ENCODE results near the gene EIF4ENIF1. TPM values are rescaled to one million over a fixed set of nuclear protein-coding genes. Genes with fewer than 3 reads are reported as not detected.
A peak's percentile ranks its signal among the peaks of the same experiment; 100 is the strongest.

The EIF4ENIF1 gene
- total RNA-seq, 1 experiment from 2014 or later, result 36.3 TPM

GRCh38 chr22:31400023-31400397, 89.6 kb downstream of the EIF4ENIF1 start:
- H2BK12ac ChIP-seq (ENCODE audit: insufficient read length, low read depth, low read length), result no peak overlapping the region
- H3K4me3 Mint-ChIP-seq, result peak overlapping the region; percentile 95 to 99
- peaks cover 9% of the 10 kb centered on the region; the same call in 1 of the 2 replicates for H3K79me2 ChIP-seq (ENCODE audit: insufficient read depth, low read length)
- peak overlapping the region; percentile 57; the same call in 1 of the 2 replicates for H3K14ac ChIP-seq (ENCODE audit: insufficient read depth, low read length)
- no peak overlapping the region for H3K27ac ChIP-seq (ENCODE audit: insufficient read length, low read depth, low read length)
- H3K9ac ChIP-seq (ENCODE audit: extremely low read depth, insufficient read length, low read length), result peak overlapping the region; percentile 86
- no CpG with 5 or more reads among the region's 11 CpGs for WGBS (ENCODE audit: extremely low coverage, insufficient read length, low lambda C conversion rate)
- DNase-seq, result no peak
- H4K5ac ChIP-seq (ENCODE audit: insufficient read length, low read depth, low read length), result no peak overlapping the region
- H2BK120ac ChIP-seq (ENCODE audit: low read depth, low read length, poor library complexity, severe bottlenecking), result no peak overlapping the region
- H2BK15ac ChIP-seq (ENCODE audit: low read depth, low read length), result no peak overlapping the region
- H3K23ac ChIP-seq (ENCODE audit: insufficient read length, low read depth, low read length), result no peak overlapping the region
- H4K8ac ChIP-seq (replicated peaks; ENCODE audit: insufficient read length, low read depth, low read length), result no peak overlapping the region
- H3K27me3 Mint-ChIP-seq (ENCODE audit: low read depth), result no peaks in the 10 kb centered on the region
- no peaks in the 10 kb centered on the region for H3K4me1 ChIP-seq (ENCODE audit: insufficient read depth, low read length)
- no peak overlapping the region for H2AK5ac ChIP-seq (ENCODE audit: insufficient read length, low read length)
- TF ChIP-seq CTCF (conservative IDR thresholded peaks at IDR 0.05), result no peak
- no peak overlapping the region for H3K18ac ChIP-seq (ENCODE audit: insufficient read length, low read depth, low read length)
- no peak overlapping the region for H2BK5ac ChIP-seq (ENCODE audit: insufficient read length, low read length)
- H3K36me3 Mint-ChIP-seq (ENCODE audit: insufficient read depth in 1 of 3, low read depth in 3 of 3), result peaks cover 14 to 44% (median 34%) of the 10 kb centered on the region in 3 experiments
- H3K27ac Mint-ChIP-seq, result peak overlapping the region; percentile 52 to 97 (median 95)
- no peak overlapping the region for H2BK20ac ChIP-seq (ENCODE audit: low read depth, low read length, poor library complexity, severe bottlenecking)
- H3K23me2 ChIP-seq (ENCODE audit: insufficient read length, low read depth, low read length, poor library complexity, severe bottlenecking), result peaks cover 7% of the 10 kb centered on the region
- peaks cover 18% of the 10 kb centered on the region for H3K79me1 ChIP-seq (ENCODE audit: insufficient read depth, low read depth, low read length, poor library complexity, severe bottlenecking)
- no peak overlapping the region for H3K56ac ChIP-seq (ENCODE audit: insufficient read length, low read depth, low read length)
- H3K4me2 ChIP-seq (ENCODE audit: insufficient read depth, insufficient read length, low read length), result peak overlapping the region; percentile 89
- no peaks in the 10 kb centered on the region for H4K20me1 ChIP-seq (ENCODE audit: control insufficient read depth, insufficient read depth, insufficient read length)
- peaks cover 5 to 12% of the 10 kb centered on the region in 2 experiments for H3K4me1 Mint-ChIP-seq
- H3T11ph ChIP-seq (ENCODE audit: low read length), result no peak overlapping the region
- H3K27me3 ChIP-seq (ENCODE audit: insufficient read depth, low read length), result no peaks in the 10 kb centered on the region
- H2AFZ ChIP-seq (ENCODE audit: low read length), result no peak overlapping the region
- no peaks in the 10 kb centered on the region for H3K9me3 Mint-ChIP-seq
- H4K91ac ChIP-seq (ENCODE audit: insufficient read length, low read depth, low read length), result no peak overlapping the region
- H3K9me3 ChIP-seq (ENCODE audit: control insufficient read depth, low read depth, low read length), result no peaks in the 10 kb centered on the region
- no peak overlapping the region for H3K4ac ChIP-seq (ENCODE audit: low read depth, low read length)

All from H9 (cell line).